H9 (cell line): Measurements from ENCODE around the gene MRTFB. TPM values are rescaled to one million over a fixed set of nuclear protein-coding genes. Genes with fewer than 3 reads are reported as not detected.

Experiments used
- DNase-seq: peaks from one replicate; pipeline ENCODE4 v3.0.0-alpha.2; 2017
- H2AFZ ChIP-seq: one replicate; pipeline ENCODE4 v1.6.1; 2013; ENCODE audit warnings: mild to moderate bottlenecking, low read length, control low read depth, moderate library complexity
- H2AK5ac ChIP-seq: 2 replicates; pipeline ENCODE4 v1.6.1; 2013; ENCODE audit warnings: low read length, control low read depth, mixed read lengths; ENCODE audit not compliant: insufficient read length
- H2BK120ac ChIP-seq: one replicate; pipeline ENCODE4 v1.6.1; 2013; ENCODE audit warnings: low read depth, mild to moderate bottlenecking, low read length, control low read depth, inconsistent platforms; ENCODE audit not compliant: poor library complexity, severe bottlenecking
- H2BK12ac ChIP-seq: 2 replicates; pipeline ENCODE4 v1.6.1; 2013; ENCODE audit warnings: low read length, control low read depth, mixed read lengths, low read depth; ENCODE audit not compliant: insufficient read length
- H2BK15ac ChIP-seq: 2 replicates; pipeline ENCODE4 v1.6.1; 2013; ENCODE audit warnings: low read depth, low read length, control low read depth
- H2BK20ac ChIP-seq: one replicate; pipeline ENCODE4 v1.6.1; 2013; ENCODE audit warnings: low read depth, mild to moderate bottlenecking, low read length, control low read depth, inconsistent platforms; ENCODE audit not compliant: poor library complexity, severe bottlenecking
- H2BK5ac ChIP-seq: 2 replicates; pipeline ENCODE4 v1.6.1; 2013; ENCODE audit warnings: low read length, control low read depth, mixed read lengths; ENCODE audit not compliant: insufficient read length
- H3K14ac ChIP-seq: 2 replicates; pipeline ENCODE4 v1.6.1; 2013; ENCODE audit warnings: low read length, control low read depth; ENCODE audit not compliant: insufficient read depth
- H3K18ac ChIP-seq: 2 replicates; pipeline ENCODE4 v1.6.1; 2013; ENCODE audit warnings: low read depth, mild to moderate bottlenecking, mixed read lengths, low read length, control low read depth; ENCODE audit not compliant: insufficient read length
- H3K23ac ChIP-seq: 2 replicates; pipeline ENCODE4 v1.6.1; 2013; ENCODE audit warnings: low read length, control low read depth, mixed read lengths, low read depth; ENCODE audit not compliant: insufficient read length
- H3K23me2 ChIP-seq: 2 replicates; pipeline ENCODE4 v1.6.1; 2013; ENCODE audit warnings: low read depth, mild to moderate bottlenecking, mixed read lengths, low read length, control low read depth; ENCODE audit not compliant: insufficient read length, poor library complexity, severe bottlenecking
- H3K27ac ChIP-seq: 2 replicates; pipeline ENCODE4 v1.5.1; 2013; ENCODE audit warnings: low read length, control low read depth, mixed read lengths, low read depth; ENCODE audit not compliant: insufficient read length
- H3K27me3 ChIP-seq: 2 replicates; pipeline ENCODE4 v1.6.1; 2013; ENCODE audit warnings: low read length, control low read depth, inconsistent platforms; ENCODE audit not compliant: insufficient read depth
- H3K4ac ChIP-seq: 2 replicates; pipeline ENCODE4 v1.6.1; 2013; ENCODE audit warnings: low read depth, mild to moderate bottlenecking, control low read depth, inconsistent platforms, low read length, moderate library complexity
- H3K4me1 ChIP-seq: 2 replicates; pipeline ENCODE4 v1.6.1; 2013; ENCODE audit warnings: low read length, control low read depth, inconsistent platforms; ENCODE audit not compliant: insufficient read depth
- H3K4me2 ChIP-seq: 2 replicates; pipeline ENCODE4 v1.6.1; 2013; ENCODE audit warnings: low read length, control low read depth, mixed read lengths; ENCODE audit not compliant: insufficient read length, insufficient read depth
- H3K56ac ChIP-seq: 2 replicates; pipeline ENCODE4 v1.6.1; 2013; ENCODE audit warnings: low read depth, mild to moderate bottlenecking, mixed read lengths, low read length, control low read depth; ENCODE audit not compliant: insufficient read length
- H3K79me1 ChIP-seq: 2 replicates; pipeline ENCODE4 v1.6.1; 2013; ENCODE audit warnings: low read depth, mild to moderate bottlenecking, moderate library complexity, low read length, control low read depth, inconsistent platforms; ENCODE audit not compliant: insufficient read depth, poor library complexity, severe bottlenecking
- H3K79me2 ChIP-seq: 2 replicates; pipeline ENCODE4 v1.6.1; 2013; ENCODE audit warnings: low read length, control low read depth, inconsistent platforms; ENCODE audit not compliant: insufficient read depth
- H3K9ac ChIP-seq: 2 replicates; pipeline ENCODE4 v1.6.1; 2013; ENCODE audit warnings: low read length, control low read depth, mixed read lengths; ENCODE audit not compliant: insufficient read length; ENCODE audit errors: extremely low read depth
- H3K9me3 ChIP-seq: one replicate; pipeline ENCODE4 v1.6.1; 2013; ENCODE audit warnings: low read depth, low read length, inconsistent platforms; ENCODE audit not compliant: control insufficient read depth
- H3T11ph ChIP-seq: one replicate; pipeline ENCODE4 v1.6.1; 2013; ENCODE audit warnings: mild to moderate bottlenecking, low read length, control low read depth, inconsistent platforms
- H4K20me1 ChIP-seq: one replicate; pipeline ENCODE4 v1.6.1; 2013; ENCODE audit not compliant: control insufficient read depth, insufficient read length, insufficient read depth
- H4K5ac ChIP-seq: 2 replicates; pipeline ENCODE4 v1.6.1; 2013; ENCODE audit warnings: low read depth, mild to moderate bottlenecking, mixed read lengths, low read length, control low read depth; ENCODE audit not compliant: insufficient read length
- H4K8ac ChIP-seq: replicated peaks from 2 replicates; pipeline ENCODE4 v1.6.1; 2013; ENCODE audit warnings: low read length, control low read depth, mixed read lengths, low read depth; ENCODE audit not compliant: insufficient read length
- H4K91ac ChIP-seq: 2 replicates; pipeline ENCODE4 v1.6.1; 2013; ENCODE audit warnings: low read depth, mild to moderate bottlenecking, moderate library complexity, mixed read lengths, low read length, control low read depth; ENCODE audit not compliant: insufficient read length
- H3K27ac Mint-ChIP-seq, 3 experiments: 2 replicates in 2 of 3; 3 replicates in 1 of 3; pipeline ENCODE4 v1.8.0; 2020 to 2021; ENCODE audit warnings: mixed read lengths in 3 of 3, mild to moderate bottlenecking in 1 of 3, moderate library complexity in 1 of 3
- H3K27me3 Mint-ChIP-seq: 2 replicates; pipeline ENCODE4 v1.8.0; 2021; ENCODE audit warnings: low read depth, mild to moderate bottlenecking, moderate library complexity, mixed read lengths
- H3K36me3 Mint-ChIP-seq, 3 experiments: 2 replicates in 2 of 3; 3 replicates in 1 of 3; pipeline ENCODE4 v1.8.0; 2020 to 2021; ENCODE audit warnings: low read depth in 3 of 3, mixed read lengths in 3 of 3; ENCODE audit not compliant: insufficient read depth in 1 of 3
- H3K4me1 Mint-ChIP-seq, 2 experiments: 2 replicates each; pipeline ENCODE4 v1.8.0; 2020; ENCODE audit warnings: mixed read lengths in 2 of 2
- H3K4me3 Mint-ChIP-seq, 2 experiments: 2 replicates in 1 of 2; 3 replicates in 1 of 2; pipeline ENCODE4 v1.8.0; 2020 to 2021; ENCODE audit warnings: mild to moderate bottlenecking in 2 of 2, mixed read lengths in 2 of 2, moderate library complexity in 1 of 2
- H3K9me3 Mint-ChIP-seq, 2 experiments: 2 replicates in 1 of 2; 3 replicates in 1 of 2; pipeline ENCODE4 v1.8.0; 2020; ENCODE audit warnings: mild to moderate bottlenecking in 2 of 2, mixed read lengths in 2 of 2, moderate library complexity in 1 of 2
- WGBS: extraction: QIAGEN DNeasy Blood & Tissue Kit; methylation state at CpG from one replicate; pipeline ENCODE4 v1.1.7; 2013; ENCODE audit warnings: missing lambda C conversion rate, low lambda C conversion rate, mixed read lengths; ENCODE audit not compliant: insufficient read length; ENCODE audit errors: extremely low coverage; 5-methylcytosine and 5-hydroxymethylcytosine counted together
- total RNA-seq: library from RNA; stranded (reverse); gene quantifications from 2 replicates; pipeline ENCODE4 v1.2.1, GENCODE V29; 2021
- TF ChIP-seq, protein P1 (sequence below): fragments of 200-600 bp; sonication (generic); conservative IDR thresholded peaks from 3 replicates; pipeline ENCODE4 v1.8.0; 2021; ENCODE audit warnings: antibody characterized with exemption, mild to moderate bottlenecking

MRTFB gene
- total RNA-seq, 1 experiment from 2014 or later = 29.9 TPM

- WGBS = no CpG with 5 or more reads among the region's 2 CpGs
- H2BK12ac ChIP-seq = no peak overlapping the region
- no peak overlapping the region for H2AK5ac ChIP-seq
- no peaks in the 10 kb centered on the region for H3K27me3 Mint-ChIP-seq
- no peak overlapping the region for H4K91ac ChIP-seq
- H3K9me3 Mint-ChIP-seq = no peaks in the 10 kb centered on the region
- peak overlapping the region in 1 of 3 experiments; percentile 42; a peak in 3 of 7 replicates for H3K27ac Mint-ChIP-seq
- H3K27me3 ChIP-seq = no peaks in the 10 kb centered on the region
- no peak overlapping the region for H3K4me3 Mint-ChIP-seq
- no peaks in the 10 kb centered on the region for H3K9me3 ChIP-seq
- no peak overlapping the region for H3T11ph ChIP-seq
- no peak overlapping the region for H3K9ac ChIP-seq
- no peaks in the 10 kb centered on the region for H4K20me1 ChIP-seq
- H3K23me2 ChIP-seq = no peaks in the 10 kb centered on the region
- no peak overlapping the region for H2BK15ac ChIP-seq
- no peak overlapping the region for H3K27ac ChIP-seq
- no peak overlapping the region for H2AFZ ChIP-seq
- no peak overlapping the region for H3K56ac ChIP-seq
- TF ChIP-seq, protein P1, sequence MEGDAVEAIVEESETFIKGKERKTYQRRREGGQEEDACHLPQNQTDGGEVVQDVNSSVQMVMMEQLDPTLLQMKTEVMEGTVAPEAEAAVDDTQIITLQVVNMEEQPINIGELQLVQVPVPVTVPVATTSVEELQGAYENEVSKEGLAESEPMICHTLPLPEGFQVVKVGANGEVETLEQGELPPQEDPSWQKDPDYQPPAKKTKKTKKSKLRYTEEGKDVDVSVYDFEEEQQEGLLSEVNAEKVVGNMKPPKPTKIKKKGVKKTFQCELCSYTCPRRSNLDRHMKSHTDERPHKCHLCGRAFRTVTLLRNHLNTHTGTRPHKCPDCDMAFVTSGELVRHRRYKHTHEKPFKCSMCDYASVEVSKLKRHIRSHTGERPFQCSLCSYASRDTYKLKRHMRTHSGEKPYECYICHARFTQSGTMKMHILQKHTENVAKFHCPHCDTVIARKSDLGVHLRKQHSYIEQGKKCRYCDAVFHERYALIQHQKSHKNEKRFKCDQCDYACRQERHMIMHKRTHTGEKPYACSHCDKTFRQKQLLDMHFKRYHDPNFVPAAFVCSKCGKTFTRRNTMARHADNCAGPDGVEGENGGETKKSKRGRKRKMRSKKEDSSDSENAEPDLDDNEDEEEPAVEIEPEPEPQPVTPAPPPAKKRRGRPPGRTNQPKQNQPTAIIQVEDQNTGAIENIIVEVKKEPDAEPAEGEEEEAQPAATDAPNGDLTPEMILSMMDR = no peak
- H3K23ac ChIP-seq = no peak overlapping the region
- no peaks in the 10 kb centered on the region for H3K36me3 Mint-ChIP-seq
- H3K4me1 Mint-ChIP-seq = peaks cover 10 to 13% of the 10 kb centered on the region in 2 experiments; a peak in 2 of 4 replicates
- H3K79me1 ChIP-seq = peaks cover 2% of the 10 kb centered on the region
- H4K8ac ChIP-seq = no peak overlapping the region
- H4K5ac ChIP-seq = no peak overlapping the region
- H3K79me2 ChIP-seq = no peaks in the 10 kb centered on the region
- no peak for DNase-seq
- H3K18ac ChIP-seq = no peak overlapping the region
- no peak overlapping the region for H2BK120ac ChIP-seq
- H3K4me2 ChIP-seq = no peak overlapping the region
- H2BK20ac ChIP-seq = no peak overlapping the region
- no peak overlapping the region for H3K14ac ChIP-seq
- no peaks in the 10 kb centered on the region; the same call in 1 of the 2 replicates for H3K4me1 ChIP-seq
- no peak overlapping the region for H2BK5ac ChIP-seq
- H3K4ac ChIP-seq = no peak overlapping the region
Measured at GRCh38 chr16:14203166-14203565, 132.0 kb downstream of the MRTFB start.
